C4-2B (cell line): ENCODE measurements around the gene ITPRIP.

Experiments
- CTCF ChIP-seq: fragments of 450-650 bp; conservative IDR thresholded peaks from 2 replicates; pipeline ENCODE4 v1.5.1; 2017; ENCODE audit warnings: mild to moderate bottlenecking
- ZFX ChIP-seq: fragments of 450-650 bp; IDR thresholded peaks from 2 replicates; pipeline ENCODE4 v1.6.1; 2017

GRCh38 chr10:104329735-104330134, 8.5 kb downstream of the ITPRIP start:
- TF ChIP-seq CTCF, result no peak
- no peak for TF ChIP-seq ZFX
